ENCODE results near the gene LONRF2. TPM values are rescaled to one million over a fixed set of nuclear protein-coding genes. Genes with fewer than 3 reads are reported as not detected.

The LONRF2 gene
- total and polyA plus RNA-seq, 2 donors (not counting 1 experiment from before 2014, with no cell fraction given) = under 0.01 to 0.01 TPM

DNA sequence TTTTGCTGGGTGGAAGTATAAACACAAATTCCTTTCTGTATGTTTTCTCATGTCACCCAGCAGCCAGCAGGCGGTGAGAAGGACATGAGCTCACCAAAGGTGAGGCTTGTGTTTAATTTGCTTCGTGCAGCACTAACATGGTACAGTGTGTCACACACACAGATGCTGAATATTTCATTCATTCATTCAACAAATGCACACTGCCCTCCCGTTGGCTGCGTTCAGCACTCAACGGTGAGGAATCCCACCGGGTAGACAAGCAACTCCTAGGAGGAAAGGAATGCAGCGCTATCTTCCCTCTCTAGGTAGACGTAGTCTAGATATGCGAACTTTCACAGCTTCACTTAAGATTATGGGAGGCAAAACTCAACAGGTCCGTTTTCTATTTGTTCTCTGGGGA, 85.1 kb downstream of the LONRF2 start:
- Histone ChIP-seq H3K79me2 (ENCODE audit: control insufficient read depth, insufficient read depth, low read length) (no peaks in the 10 kb centered on the region), H3K4me2 (ENCODE audit: extremely low read depth, insufficient read depth, low read length) (no peak overlapping the region), H4K20me1 (ENCODE audit: control insufficient read depth, extremely low read depth, insufficient read depth, low read length) (no peaks in the 10 kb centered on the region), H3K4me1 (ENCODE audit: control insufficient read depth, extremely low read depth, insufficient read depth, low read length) (no peaks in the 10 kb centered on the region), H3K9ac (ENCODE audit: insufficient read depth, low read length) (no peak overlapping the region), H3K4me3 (replicated peaks in 1 of 4; ENCODE audit: control extremely low read depth in 1 of 4, insufficient read depth in 1 of 4, low read depth in 3 of 4, low read length in 4 of 4) (no peak overlapping the region), H3K27ac (ENCODE audit: insufficient read depth, low read length) (no peak overlapping the region), H2AFZ (ENCODE audit: low read length) (no peak overlapping the region), H3K27me3 (ENCODE audit: control insufficient read depth, insufficient read depth, low read length) (peaks cover 3% of the 10 kb centered on the region), H3K36me3 (ENCODE audit: control insufficient read depth, insufficient read depth, low read length) (no peaks in the 10 kb centered on the region), H3K9me3 (ENCODE audit: control insufficient read depth, insufficient read depth, low read depth, low read length) (no peaks in the 10 kb centered on the region)
- TF ChIP-seq CTCF (conservative IDR thresholded peaks at IDR 0.05 in 1 of 2, IDR thresholded peaks at IDR 0.05 in 1 of 2; ENCODE audit: low read depth in 1 of 2, low read length in 2 of 2) (no peak), EZH2 (IDR thresholded peaks at IDR 0.05; ENCODE audit: low read length, missing control alignments) (no peak)
- no peak for DNase-seq (ENCODE audit: low read depth in 2 of 2)

DNA sequence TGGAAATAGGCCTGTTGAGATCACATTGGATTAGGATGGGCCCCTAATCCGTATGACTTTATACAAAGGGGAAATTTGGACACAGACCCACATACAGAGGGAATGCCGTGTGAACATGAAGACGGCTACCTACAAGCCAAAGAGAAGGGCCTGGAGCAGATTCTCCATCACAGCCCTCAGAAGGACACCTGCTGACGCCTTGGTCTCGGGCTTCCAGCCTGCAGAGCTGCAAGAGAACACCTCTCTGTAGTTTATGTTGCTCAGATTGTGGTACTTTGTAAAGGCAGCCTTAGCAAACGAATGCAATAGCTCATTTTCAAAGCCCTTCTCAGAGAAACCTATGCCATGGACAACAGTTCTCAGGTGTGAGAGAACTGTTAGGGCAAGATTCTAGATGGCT, 86.1 kb downstream of the LONRF2 start:
- Histone ChIP-seq H3K9me3 (ENCODE audit: control insufficient read depth, insufficient read depth, low read depth, low read length) (no peaks in the 10 kb centered on the region), H3K27me3 (ENCODE audit: control insufficient read depth, insufficient read depth, low read length) (no peaks in the 10 kb centered on the region), H3K4me2 (ENCODE audit: extremely low read depth, insufficient read depth, low read length) (no peak overlapping the region), H3K36me3 (ENCODE audit: control insufficient read depth, insufficient read depth, low read length) (no peaks in the 10 kb centered on the region), H4K20me1 (ENCODE audit: control insufficient read depth, extremely low read depth, insufficient read depth, low read length) (no peaks in the 10 kb centered on the region), H3K27ac (ENCODE audit: insufficient read depth, low read length) (no peak overlapping the region), H3K4me1 (ENCODE audit: control insufficient read depth, extremely low read depth, insufficient read depth, low read length) (no peaks in the 10 kb centered on the region), H2AFZ (ENCODE audit: low read length) (no peak overlapping the region), H3K9ac (ENCODE audit: insufficient read depth, low read length) (no peak overlapping the region), H3K79me2 (ENCODE audit: control insufficient read depth, insufficient read depth, low read length) (no peaks in the 10 kb centered on the region), H3K4me3 (replicated peaks in 1 of 4; ENCODE audit: control extremely low read depth in 1 of 4, insufficient read depth in 1 of 4, low read depth in 3 of 4, low read length in 4 of 4) (no peak overlapping the region)
- no peak for DNase-seq (ENCODE audit: low read depth in 2 of 2)
- no peak for TF ChIP-seq EZH2 (IDR thresholded peaks at IDR 0.05; ENCODE audit: low read length, missing control alignments)

DNA sequence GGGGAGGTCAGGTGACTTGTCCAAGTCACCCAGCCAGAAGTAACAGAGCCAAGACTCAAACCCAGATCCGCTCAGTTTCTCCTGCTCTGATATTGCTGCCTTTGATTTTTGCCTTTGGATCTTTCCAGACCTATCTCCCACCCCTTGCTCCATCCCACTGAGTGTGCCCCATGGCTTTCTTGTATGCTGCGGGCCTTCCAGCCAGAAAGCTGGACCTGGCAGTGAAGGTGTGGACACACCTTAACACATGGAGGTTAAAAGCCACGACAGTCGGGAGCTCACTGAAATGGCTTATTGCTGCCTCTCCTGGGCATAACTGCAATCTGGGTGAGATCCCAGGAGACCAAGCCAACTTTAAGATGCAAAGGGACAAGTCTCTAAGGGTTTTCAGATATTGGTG, 86.7 kb downstream of the LONRF2 start:
- Histone ChIP-seq H3K36me3 (ENCODE audit: control insufficient read depth, insufficient read depth, low read length) (no peaks in the 10 kb centered on the region), H3K4me1 (ENCODE audit: control insufficient read depth, extremely low read depth, insufficient read depth, low read length) (no peaks in the 10 kb centered on the region), H3K4me2 (ENCODE audit: extremely low read depth, insufficient read depth, low read length) (no peak overlapping the region), H3K9me3 (ENCODE audit: control insufficient read depth, insufficient read depth, low read depth, low read length) (no peaks in the 10 kb centered on the region), H3K4me3 (replicated peaks in 1 of 4; ENCODE audit: control extremely low read depth in 1 of 4, insufficient read depth in 1 of 4, low read depth in 3 of 4, low read length in 4 of 4) (no peak overlapping the region), H3K79me2 (ENCODE audit: control insufficient read depth, insufficient read depth, low read length) (no peaks in the 10 kb centered on the region), H3K9ac (ENCODE audit: insufficient read depth, low read length) (no peak overlapping the region), H2AFZ (ENCODE audit: low read length) (no peak overlapping the region), H4K20me1 (ENCODE audit: control insufficient read depth, extremely low read depth, insufficient read depth, low read length) (no peaks in the 10 kb centered on the region), H3K27ac (ENCODE audit: insufficient read depth, low read length) (no peak overlapping the region), H3K27me3 (ENCODE audit: control insufficient read depth, insufficient read depth, low read length) (no peaks in the 10 kb centered on the region)
- TF ChIP-seq EZH2 (IDR thresholded peaks at IDR 0.05; ENCODE audit: low read length, missing control alignments) = no peak
- no peak for TF ChIP-seq CTCF (conservative IDR thresholded peaks at IDR 0.05 in 1 of 2, IDR thresholded peaks at IDR 0.05 in 1 of 2; ENCODE audit: low read depth in 1 of 2, low read length in 2 of 2)
- DNase-seq (ENCODE audit: low read depth in 2 of 2) = no peak

Data from fibroblast of lung (primary cell).